Esophagus muscularis mucosa (tissue), 4 donors: ENCODE measurements around the gene TECR. TPM values are rescaled to one million over a fixed set of nuclear protein-coding genes. Genes with fewer than 3 reads are reported as not detected.
"Not testable (repeated sequence)": the region's sequence is repeated elsewhere in the genome, so short reads cannot be mapped to it uniquely, and the experiment has no call there.

Experiments
- DNase-seq: peaks from one replicate; pipeline ENCODE4 v3.0.0-alpha.2; 2017; ENCODE audit errors: extremely low spot score
- H3K27ac ChIP-seq, 4 donors: fragments of 200-600 bp; sonication (generic); replicated peaks in 1 of 4; 1 replicate in 3 of 4; 2 replicates in 1 of 4; pipeline ENCODE4 v1.5.1; 2016 to 2019; ENCODE audit warnings: mild to moderate bottlenecking in 1 of 4
- H3K27me3 ChIP-seq, 4 donors: fragments of 200-600 bp; sonication (generic); one replicate each; pipeline versions ENCODE4 v1.5.1 to v1.6.0; 2016 to 2019
- H3K36me3 ChIP-seq, 4 donors: fragments of 200-600 bp; sonication (generic); one replicate each; pipeline ENCODE4 v1.5.1; 2016 to 2019
- H3K4me1 ChIP-seq, 4 donors: fragments of 200-600 bp; sonication (generic); one replicate each; pipeline ENCODE4 v1.5.1; 2016 to 2019
- H3K4me3 ChIP-seq, 4 donors: fragments of 200-600 bp; sonication (generic); 1 replicate in 2 of 4; 2 replicates in 2 of 4; pipeline ENCODE4 v1.5.1; 2016 to 2019; ENCODE audit warnings: mild to moderate bottlenecking in 4 of 4, moderate library complexity in 1 of 4
- H3K9me3 ChIP-seq, 4 donors: fragments of 200-600 bp; sonication (generic); 1 replicate in 3 of 4; 2 replicates in 1 of 4; pipeline ENCODE4 v1.5.1; 2016 to 2019
- CTCF ChIP-seq, 3 experiments: fragments of 200-600 bp in 2 of 3; fragments of 450-650 bp in 1 of 3; sonication (generic) in 2 of 3; IDR thresholded peaks; one replicate each; pipeline ENCODE4 v1.5.1; 2017 to 2019; ENCODE audit warnings: antibody characterized with exemption in 3 of 3, mild to moderate bottlenecking in 2 of 3, moderate library complexity in 1 of 3
- EP300 ChIP-seq: sonication (generic); formaldehyde crosslinking; IDR thresholded peaks from one replicate; pipeline ENCODE4 v1.6.1; 2017; ENCODE audit warnings: antibody characterized with exemption
- POLR2A ChIP-seq: fragments of 450-650 bp; IDR thresholded peaks from one replicate; pipeline ENCODE4 v1.6.1; 2017; ENCODE audit warnings: antibody characterized with exemption, moderate library complexity, mild to moderate bottlenecking, low read depth
- POLR2AphosphoS5 ChIP-seq, 2 donors: sonication (generic); formaldehyde crosslinking; IDR thresholded peaks; one replicate each; pipeline ENCODE4 v1.6.1; 2017; ENCODE audit warnings: antibody characterized with exemption in 2 of 2
- WGBS: methylation state at CpG from one replicate; pipeline ENCODE4 v1.1.5; 2018; 5-methylcytosine and 5-hydroxymethylcytosine counted together
- intact Hi-C: fragments of 100-400 bp; cut with DNase I; formaldehyde crosslinking; loops from one replicate; pipeline ENCODE4 v1.15.1; 2023
- total RNA-seq, 4 donors: library from RNA; depleted of rRNA; stranded (reverse); fragments of >200 nt; gene quantifications; one replicate each; pipeline versions ENCODE4 v1.1.0 to v1.2.1, GENCODE V29; 2016

TECR gene
- total RNA-seq, 4 donors from 2014 or later: 18.7 to 32.7 (median 25.7) TPM

GRCh38 chr19:14530506-14530905, 1.1 kb downstream of the TECR start:
- Histone ChIP-seq H3K27ac (peak overlapping the region in 3 of 4 donors; percentile 88 to 93 (median 93)), H3K4me3 (peak overlapping the region in 3 of 4 donors; percentile 59 to 73 (median 60)), H3K36me3 (peaks cover 0 to 5% (median 3%) of the 10 kb centered on the region in 4 donors), H3K4me1 (peaks cover 23 to 28% (median 25%) of the 10 kb centered on the region in 4 donors), H3K9me3 (no peaks in the 10 kb centered on the region), H3K27me3 (no peaks in the 10 kb centered on the region)
- 73% methylated on average over 3 of the region's 3 CpGs for WGBS
- no peak for DNase-seq
- intact Hi-C loops: no loop called here
- TF ChIP-seq CTCF (IDR thresholded peaks at IDR 0.05): no peak

GRCh38 chr19:14533450-14533849, 4.1 kb downstream of the TECR start:
- Histone ChIP-seq H3K4me1 (peaks cover 26 to 42% (median 36%) of the 10 kb centered on the region in 4 donors), H3K27ac (no peak overlapping the region), H3K36me3 (peaks cover 0 to 5% (median 3%) of the 10 kb centered on the region in 4 donors), H3K27me3 (no peaks in the 10 kb centered on the region), H3K4me3 (no peak overlapping the region), H3K9me3 (no peaks in the 10 kb centered on the region)
- DNase-seq: no peak
- 91% methylated on average over 5 of the region's 5 CpGs for WGBS
- TF ChIP-seq EP300 (no peak), POLR2A (no peak), CTCF (IDR thresholded peaks at IDR 0.05) (no peak), POLR2AphosphoS5 (IDR thresholded peaks at IDR 0.05) (no peak)
- intact Hi-C loops: no loop called here

- TF ChIP-seq POLR2AphosphoS5 (IDR thresholded peaks at IDR 0.05) (no peak), CTCF (IDR thresholded peaks at IDR 0.05) (no peak), EP300 (no peak), POLR2A (no peak)
- Histone ChIP-seq H3K4me1 (peaks cover 11 to 18% (median 12%) of the 10 kb centered on the region in 4 donors), H3K9me3 (no peaks in the 10 kb centered on the region), H3K27me3 (no peaks in the 10 kb centered on the region), H3K4me3 (peak overlapping the region in 3 of 4 donors; percentile 31 to 42 (median 36)), H3K36me3 (peaks cover 0 to 8% (median 4%) of the 10 kb centered on the region in 4 donors), H3K27ac (peak overlapping the region in 3 of 4 donors; percentile 38 to 44 (median 39))
- intact Hi-C loops: no loop called here
- no peak for DNase-seq
- 31% methylated on average over 23 of the region's 24 CpGs for WGBS
These were observed 7.7 kb downstream of the TECR start for GRCh38 chr19:14536926-14537692.

- 89% methylated on average over 19 of the region's 19 CpGs for WGBS
- H3K36me3 ChIP-seq: peaks cover 0 to 5% (median 0%) of the 10 kb centered on the region in 4 donors
- TF ChIP-seq POLR2AphosphoS5 (IDR thresholded peaks at IDR 0.05) (no peak), CTCF (IDR thresholded peaks at IDR 0.05) (no peak), POLR2A (no peak), EP300 (no peak)
- intact Hi-C loops: no loop called here
- no peaks in the 10 kb centered on the region for H3K27me3 ChIP-seq
- no peak overlapping the region for H3K27ac ChIP-seq
- no peaks in the 10 kb centered on the region for H3K9me3 ChIP-seq
- DNase-seq: no peak
- no peak overlapping the region for H3K4me3 ChIP-seq
- H3K4me1 ChIP-seq: peaks cover 17 to 39% (median 31%) of the 10 kb centered on the region in 4 donors
These were observed 11.5 kb downstream of the TECR start for GRCh38 chr19:14540741-14541525.

- H3K36me3 ChIP-seq, H3K4me3 ChIP-seq, DNase-seq, intact Hi-C loops, H3K27me3 ChIP-seq, H3K27ac ChIP-seq, H3K9me3 ChIP-seq: not testable (repeated sequence)
- peaks cover 14 to 32% (median 26%) of the 10 kb centered on the region in 4 donors for H3K4me1 ChIP-seq
- WGBS: 93% methylated on average over 5 of the region's 5 CpGs
These were observed 12.6 kb downstream of the TECR start for GRCh38 chr19:14541979-14542378.
